ENCODE results near the gene NFKB2.

- TF ChIP-seq CTCF (IDR thresholded peaks at IDR 0.05) = no peak
- TF ChIP-seq POLR2A (IDR thresholded peaks at IDR 0.05) = no peak
Observed at GRCh38 chr10:102423372-102423968, 28.0 kb downstream of the NFKB2 start.
